CD4-positive, alpha-beta T cell treated with Interleukin-10 for 1 hour (primary cell): ENCODE measurements around the gene USP17L17.
"Not testable (repeated sequence)": the region's sequence is repeated elsewhere in the genome, so short reads cannot be mapped to it uniquely, and the experiment has no call there.

Experiments
- DNase-seq: peaks from one replicate; pipeline ENCODE4 v3.0.0-alpha.2; 2020

Gene USP17L17, protein sequence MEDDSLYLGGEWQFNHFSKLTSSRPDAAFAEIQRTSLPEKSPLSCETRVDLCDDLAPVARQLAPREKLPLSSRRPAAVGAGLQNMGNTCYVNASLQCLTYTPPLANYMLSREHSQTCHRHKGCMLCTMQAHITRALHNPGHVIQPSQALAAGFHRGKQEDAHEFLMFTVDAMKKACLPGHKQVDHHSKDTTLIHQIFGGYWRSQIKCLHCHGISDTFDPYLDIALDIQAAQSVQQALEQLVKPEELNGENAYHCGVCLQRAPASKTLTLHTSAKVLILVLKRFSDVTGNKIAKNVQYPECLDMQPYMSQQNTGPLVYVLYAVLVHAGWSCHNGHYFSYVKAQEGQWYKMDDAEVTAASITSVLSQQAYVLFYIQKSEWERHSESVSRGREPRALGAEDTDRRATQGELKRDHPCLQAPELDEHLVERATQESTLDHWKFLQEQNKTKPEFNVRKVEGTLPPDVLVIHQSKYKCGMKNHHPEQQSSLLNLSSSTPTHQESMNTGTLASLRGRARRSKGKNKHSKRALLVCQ

DNA sequence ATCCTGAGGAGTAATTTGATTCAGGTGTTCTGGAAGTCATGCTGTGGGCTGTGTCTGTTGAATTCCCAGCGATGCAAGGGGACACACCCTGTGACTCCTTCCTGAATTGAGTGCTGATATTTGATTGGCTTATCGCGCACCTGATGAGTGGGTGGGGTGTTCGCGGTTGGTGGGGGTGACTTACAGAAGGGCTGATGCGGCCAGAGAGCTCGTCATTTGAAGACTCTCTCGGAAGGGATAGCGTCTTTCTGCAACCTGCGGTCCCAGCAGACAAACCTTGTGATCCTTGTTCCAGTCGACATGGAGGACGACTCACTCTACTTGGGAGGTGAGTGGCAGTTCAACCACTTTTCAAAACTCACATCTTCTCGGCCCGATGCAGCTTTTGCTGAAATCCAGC is at the start of gene USP17L17:
Gene USP17L17 (plus strand): TSS at position 301 of the 400 bp plus-strand sequence. CDS start 0 bp downstream, at position 301.
- DNase-seq = not testable (repeated sequence)

- DNase-seq = not testable (repeated sequence)
Measured at GRCh38 chr4:9210357-9210756, 33.3 kb upstream of the USP17L17 start, which contains the start of gene USP17L10. USP17L10 (plus strand) TSS chr4:9210657; CDS start chr4:9210657, 0 bp downstream.

- DNase-seq = not testable (repeated sequence)
Measured at GRCh38 chr4:9214701-9215100, 29.0 kb upstream of the USP17L17 start.

DNA sequence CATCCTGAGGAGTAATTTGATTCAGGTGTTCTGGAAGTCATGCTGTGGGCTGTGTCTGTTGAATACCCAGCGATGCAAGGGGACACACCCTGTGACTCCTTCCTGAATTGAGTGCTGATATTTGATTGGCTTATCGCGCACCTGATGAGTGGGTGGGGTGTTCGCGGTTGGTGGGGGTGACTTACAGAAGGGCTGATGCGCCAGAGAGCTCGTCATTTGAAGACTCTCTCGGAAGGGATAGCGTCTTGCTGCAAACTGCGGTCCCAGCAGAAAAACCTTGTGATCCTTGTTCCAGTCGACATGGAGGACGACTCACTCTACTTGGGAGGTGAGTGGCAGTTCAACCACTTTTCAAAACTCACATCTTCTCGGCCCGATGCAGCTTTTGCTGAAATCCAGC is 28.6 kb upstream of the USP17L17 start, which contains the start of gene USP17L11:
Gene USP17L11 (plus strand): TSS at position 301 of the 400 bp plus-strand sequence. CDS start 0 bp downstream, at position 301.
- DNase-seq = not testable (repeated sequence)

- DNase-seq = not testable (repeated sequence)
Measured at GRCh38 chr4:9219852-9220251, 23.8 kb upstream of the USP17L17 start, which contains the start of gene USP17L12. USP17L12 (plus strand) TSS chr4:9220152; CDS start chr4:9220152, 0 bp downstream.

GRCh38 chr4:9224596-9224995 is 19.1 kb upstream of the USP17L17 start, which contains the start of gene USP17L13:
USP17L13 (plus strand) TSS chr4:9224896; CDS start chr4:9224896, 0 bp downstream.
- not testable (repeated sequence) for DNase-seq

DNA sequence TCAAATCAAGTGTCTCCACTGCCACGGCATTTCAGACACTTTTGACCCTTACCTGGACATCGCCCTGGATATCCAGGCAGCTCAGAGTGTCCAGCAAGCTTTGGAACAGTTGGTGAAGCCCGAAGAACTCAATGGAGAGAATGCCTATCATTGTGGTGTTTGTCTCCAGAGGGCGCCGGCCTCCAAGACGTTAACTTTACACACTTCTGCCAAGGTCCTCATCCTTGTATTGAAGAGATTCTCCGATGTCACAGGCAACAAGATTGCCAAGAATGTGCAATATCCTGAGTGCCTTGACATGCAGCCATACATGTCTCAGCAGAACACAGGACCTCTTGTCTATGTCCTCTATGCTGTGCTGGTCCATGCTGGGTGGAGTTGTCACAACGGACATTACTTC is 13.4 kb upstream of the USP17L17 start:
- DNase-seq = not testable (repeated sequence)

GRCh38 chr4:9234085-9234484 is 9.6 kb upstream of the USP17L17 start, which contains the start of gene USP17L15:
USP17L15 (plus strand) TSS chr4:9234385; CDS start chr4:9234385, 0 bp downstream.
- DNase-seq = not testable (repeated sequence)

- DNase-seq = not testable (repeated sequence)
Measured at GRCh38 chr4:9238461-9238860, 5.2 kb upstream of the USP17L17 start.

GRCh38 chr4:9247953-9248680 is 4.4 kb downstream of the USP17L17 start, which contains the start of gene USP17L18:
USP17L18 (plus strand) TSS chr4:9248630; CDS start chr4:9248630, 0 bp downstream.
- not testable (repeated sequence) for DNase-seq

GRCh38 chr4:9253078-9253477 is 9.4 kb downstream of the USP17L17 start, which contains the start of gene USP17L19:
USP17L19 (plus strand) TSS chr4:9253378; CDS start chr4:9253378, 0 bp downstream.
- DNase-seq = not testable (repeated sequence)

DNA sequence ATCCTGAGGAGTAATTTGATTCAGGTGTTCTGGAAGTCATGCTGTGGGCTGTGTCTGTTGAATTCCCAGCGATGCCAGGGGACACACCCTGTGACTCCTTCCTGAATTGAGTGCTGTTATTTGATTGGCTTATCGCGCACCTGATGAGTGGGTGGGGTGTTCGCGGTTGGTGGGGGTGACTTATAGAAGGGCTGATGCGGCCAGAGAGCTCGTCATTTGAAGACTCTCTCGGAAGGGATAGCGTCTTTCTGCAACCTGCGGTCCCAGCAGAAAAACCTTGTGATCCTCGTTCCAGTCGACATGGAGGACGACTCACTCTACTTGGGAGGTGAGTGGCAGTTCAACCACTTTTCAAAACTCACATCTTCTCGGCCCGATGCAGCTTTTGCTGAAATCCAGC is 14.1 kb downstream of the USP17L17 start, which contains the start of gene USP17L20:
Gene USP17L20 (plus strand): TSS at position 301 of the 400 bp plus-strand sequence. CDS start 0 bp downstream, at position 301.
- not testable (repeated sequence) for DNase-seq

- DNase-seq = not testable (repeated sequence)
Measured at GRCh38 chr4:9262572-9262971, 18.9 kb downstream of the USP17L17 start, which contains the start of gene USP17L21. USP17L21 (plus strand) TSS chr4:9262872; CDS start chr4:9262872, 0 bp downstream.

DNA sequence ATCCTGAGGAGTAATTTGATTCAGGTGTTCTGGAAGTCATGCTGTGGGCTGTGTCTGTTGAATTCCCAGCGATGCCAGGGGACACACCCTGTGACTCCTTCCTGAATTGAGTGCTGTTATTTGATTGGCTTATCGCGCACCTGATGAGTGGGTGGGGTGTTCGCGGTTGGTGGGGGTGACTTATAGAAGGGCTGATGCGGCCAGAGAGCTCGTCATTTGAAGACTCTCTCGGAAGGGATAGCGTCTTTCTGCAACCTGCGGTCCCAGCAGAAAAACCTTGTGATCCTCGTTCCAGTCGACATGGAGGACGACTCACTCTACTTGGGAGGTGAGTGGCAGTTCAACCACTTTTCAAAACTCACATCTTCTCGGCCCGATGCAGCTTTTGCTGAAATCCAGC is 23.6 kb downstream of the USP17L17 start, which contains the start of gene USP17L22:
Gene USP17L22 (plus strand): TSS at position 301 of the 400 bp plus-strand sequence. CDS start 0 bp downstream, at position 301.
- not testable (repeated sequence) for DNase-seq

- not testable (repeated sequence) for DNase-seq
Measured at GRCh38 chr4:9271719-9272118, 28.0 kb downstream of the USP17L17 start.
